Measurements from ENCODE around the gene ZBTB17. TPM values are rescaled to one million over a fixed set of nuclear protein-coding genes. Genes with fewer than 3 reads are reported as not detected.

The ZBTB17 gene
- total and polyA plus RNA-seq, 2 experiments from 2014 or later: 21.9 to 26.6 TPM

GRCh38 chr1:16015491-16015890, 39.6 kb upstream of the ZBTB17 start (continued):
- TF ChIP-seq CTCF (conservative IDR thresholded peaks at IDR 0.05; ENCODE audit: low read depth in 2 of 2) (no peak), ETS1 (IDR thresholded peaks at IDR 0.05) (no peak), REST (IDR thresholded peaks at IDR 0.05; ENCODE audit: unreplicated experiment) (no peak), ZNF331 (CRISPR knock-in tag; IDR thresholded peaks at IDR 0.05; ENCODE audit: low read depth) (no peak)

GRCh38 chr1:16014509-16015482, 38.9 kb upstream of the ZBTB17 start:
- H4K20me1 ChIP-seq (replicated peaks; ENCODE audit: insufficient read depth): no peaks in the 10 kb centered on the region
- no peaks in the 10 kb centered on the region for H3K79me2 ChIP-seq (replicated peaks; ENCODE audit: insufficient read depth)
- H3K4me1 ChIP-seq (ENCODE audit: insufficient read depth): peaks cover 38% of the 10 kb centered on the region
- Mint-ChIP-seq H3K27ac (0 out of 2 replicates have a peak overlapping the region, but pooled peaks have one; percentile 52), H3K4me3 (peak overlapping the region; percentile 28; the same call in 1 of the 3 replicates), H3K27me3 (ENCODE audit: insufficient read depth, low read depth, poor library complexity) (peaks cover 22% of the 10 kb centered on the region), H3K4me1 (peaks cover 65% of the 10 kb centered on the region), H3K9me3 (no peaks in the 10 kb centered on the region), H3K36me3 (ENCODE audit: low read depth) (no peaks in the 10 kb centered on the region)
- no peak overlapping the region for H2AFZ ChIP-seq
- H3K27me3 ChIP-seq (ENCODE audit: insufficient read depth): no peaks in the 10 kb centered on the region
- peak overlapping the region; percentile 61; the same call in 1 of the 2 replicates for H3K4me3 ChIP-seq
- H3K36me3 ChIP-seq (ENCODE audit: insufficient read depth): no peaks in the 10 kb centered on the region
- DNase-seq (ENCODE audit: low spot score) (no peak), ATAC-seq (no peak)
- H3K27ac ChIP-seq (ENCODE audit: low read depth): no peak overlapping the region
- no peaks in the 10 kb centered on the region for H3K9me2 ChIP-seq (ENCODE audit: insufficient read depth)
- peak overlapping the region; percentile 83 for H3K4me2 ChIP-seq
- H3F3A ChIP-seq (replicated peaks; ENCODE audit: low read depth): peaks cover 6% of the 10 kb centered on the region; the same call in 1 of the 2 replicates
- TF ChIP-seq POLR2AphosphoS5 (IDR thresholded peaks at IDR 0.05; ENCODE audit: low read depth) (no peak), REST (IDR thresholded peaks at IDR 0.05; ENCODE audit: unreplicated experiment) (no peak), CREB1 (CRISPR knock-in tag; IDR thresholded peaks at IDR 0.05; ENCODE audit: low read depth) (no peak), NANOG (IDR thresholded peaks at IDR 0.05; ENCODE audit: borderline replicate concordance) (no peak), EZH2phosphoT487 (IDR thresholded peaks at IDR 0.05; ENCODE audit: unreplicated experiment) (no peak), EZH2 (IDR thresholded peaks at IDR 0.05; ENCODE audit: low read depth, unreplicated experiment) (no peak), CTCF (conservative IDR thresholded peaks at IDR 0.05; ENCODE audit: low read depth in 2 of 2) (no peak), STAT1 (IDR thresholded peaks at IDR 0.05; ENCODE audit: unreplicated experiment) (no peak)

All from GM23338 (cell line).